Activated CD4-positive, alpha-beta T cell treated with anti-CD3 and anti-CD28 coated beads for 48 hours (primary cell): ENCODE measurements around the gene BTBD8.
A peak's percentile ranks its signal among the peaks of the same experiment; 100 is the strongest.

Experiments
- DNase-seq: peaks from one replicate; pipeline ENCODE4 v3.0.0-alpha.2; 2020

BTBD8 gene

DNA sequence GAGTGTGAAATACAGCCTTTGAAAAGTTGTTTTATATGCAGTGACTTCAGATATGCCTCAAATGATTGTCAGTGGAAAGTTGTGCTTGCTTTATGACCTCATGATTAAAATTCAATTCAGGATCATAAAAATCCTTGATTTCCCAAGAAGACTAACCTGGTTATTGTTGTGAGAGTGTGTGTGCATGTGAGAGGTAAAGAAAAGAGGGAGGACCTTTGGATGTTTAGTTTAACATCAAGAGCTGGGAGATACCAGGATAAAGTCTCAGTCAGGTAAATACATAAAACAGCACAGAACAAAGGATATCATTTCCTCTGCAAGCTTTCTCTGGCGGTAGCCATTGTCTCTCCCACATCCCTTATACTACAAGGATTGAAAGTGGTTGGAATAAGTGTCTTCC is 14.4 kb downstream of the BTBD8 start:
- DNase-seq, result no peak

GRCh38 chr1:92095874-92096273 is 15.7 kb downstream of the BTBD8 start:
- no peak for DNase-seq

GRCh38 chr1:92096317-92096716 is 16.2 kb downstream of the BTBD8 start:
- peak; percentile 23 for DNase-seq

- DNase-seq, result no peak
Measured at GRCh38 chr1:92105546-92106081, 25.5 kb downstream of the BTBD8 start.

DNA sequence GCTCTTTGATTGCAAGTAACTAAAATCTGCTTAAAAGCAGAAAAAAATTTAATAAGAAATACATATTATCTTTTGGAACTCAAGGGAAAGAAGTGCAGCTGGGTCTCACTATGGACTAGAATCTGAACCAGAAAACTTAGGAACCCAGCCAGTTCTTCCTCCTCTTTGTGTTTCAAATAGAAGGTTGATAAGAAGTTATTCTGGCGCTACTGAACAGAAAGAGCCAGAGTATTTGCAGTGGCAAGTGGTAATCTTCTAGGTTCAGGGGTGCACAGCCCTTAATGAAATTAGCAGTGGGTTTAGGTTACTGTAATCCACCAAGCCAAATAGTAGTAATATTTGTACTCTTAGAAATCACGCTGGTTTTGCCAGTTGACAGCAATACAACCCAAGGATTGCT is 28.5 kb downstream of the BTBD8 start:
- DNase-seq, result no peak

DNA sequence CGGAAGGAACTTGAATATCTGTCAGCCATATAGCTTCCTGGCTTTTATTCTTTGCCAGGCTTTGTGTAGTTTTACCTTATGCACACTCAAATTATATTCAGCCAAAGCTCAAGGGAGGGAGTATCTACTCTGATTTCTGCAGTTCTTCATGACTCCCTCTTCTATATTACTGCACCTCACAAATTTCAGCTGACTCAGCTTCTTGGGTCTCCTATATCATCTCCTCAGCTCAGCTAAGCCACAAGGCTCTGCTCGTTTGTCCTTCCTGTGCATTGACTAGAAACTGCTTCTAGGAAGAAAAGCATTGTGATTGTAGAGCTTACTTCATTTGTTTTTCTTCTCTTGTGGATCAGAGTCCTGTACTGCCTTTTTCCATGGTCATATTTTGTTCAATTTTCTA is 37.4 kb downstream of the BTBD8 start:
- no peak for DNase-seq

DNA sequence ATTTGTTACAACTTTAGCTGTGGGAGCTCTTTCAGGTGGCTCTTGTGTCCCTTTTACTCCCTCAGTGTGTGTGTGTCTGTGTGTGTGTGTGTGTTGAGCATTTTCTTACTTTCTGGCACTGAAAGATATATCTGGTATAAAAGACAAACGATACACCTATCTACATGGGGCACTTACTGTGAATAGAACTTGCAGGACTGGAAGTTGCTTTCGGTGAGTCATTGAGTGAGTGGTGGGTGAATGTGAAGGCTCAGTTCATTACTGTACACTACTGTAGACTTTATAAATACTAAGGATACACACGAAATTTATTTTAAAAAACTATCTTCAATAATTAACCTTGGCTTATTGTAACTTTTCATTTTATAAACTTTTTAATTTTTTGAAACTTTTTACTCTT is 38.7 kb downstream of the BTBD8 start:
- no peak for DNase-seq

- peak; percentile 7 for DNase-seq
Measured at GRCh38 chr1:92123868-92124267, 43.7 kb downstream of the BTBD8 start.

GRCh38 chr1:92125204-92125603 is 45.1 kb downstream of the BTBD8 start:
- DNase-seq, result no peak

DNA sequence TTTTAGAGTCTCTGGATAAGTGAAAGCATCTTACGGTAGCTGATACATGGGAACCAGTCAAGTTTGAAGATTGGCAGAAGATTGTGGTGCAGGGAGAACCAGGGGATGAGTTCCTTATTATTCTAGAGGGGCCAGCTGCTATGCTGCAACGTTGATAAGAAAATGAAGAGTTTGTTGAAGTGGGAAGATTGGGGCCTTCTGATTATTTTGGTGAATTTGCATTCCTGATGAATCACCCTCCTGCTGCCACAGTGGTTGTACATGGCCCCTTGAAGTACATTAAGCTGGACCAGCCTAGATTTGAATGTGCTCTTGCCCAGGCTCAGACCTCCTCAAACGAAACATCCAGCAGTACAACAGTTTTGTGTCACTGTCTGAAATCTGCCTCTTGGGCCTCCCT is 45.9 kb downstream of the BTBD8 start:
- no peak for DNase-seq

DNA sequence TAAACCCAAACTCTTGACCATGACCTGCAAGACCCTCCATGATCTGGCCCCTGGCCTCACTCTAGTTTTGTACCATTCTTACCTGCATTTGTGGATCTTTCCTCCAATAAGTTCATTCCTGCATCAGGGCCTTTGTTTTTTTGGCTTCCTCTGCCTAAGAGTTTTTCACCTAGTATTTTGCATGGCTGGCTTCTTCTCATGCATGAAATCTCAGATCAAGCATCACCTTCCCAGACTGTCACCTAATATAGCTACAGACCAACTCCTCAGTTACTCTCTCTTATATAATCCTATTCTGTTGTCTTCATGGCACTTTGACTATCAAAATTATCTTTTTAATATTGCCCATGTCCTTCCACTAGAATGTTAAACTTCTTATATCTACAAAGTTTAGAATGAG is 54.2 kb downstream of the BTBD8 start:
- no peak for DNase-seq

DNA sequence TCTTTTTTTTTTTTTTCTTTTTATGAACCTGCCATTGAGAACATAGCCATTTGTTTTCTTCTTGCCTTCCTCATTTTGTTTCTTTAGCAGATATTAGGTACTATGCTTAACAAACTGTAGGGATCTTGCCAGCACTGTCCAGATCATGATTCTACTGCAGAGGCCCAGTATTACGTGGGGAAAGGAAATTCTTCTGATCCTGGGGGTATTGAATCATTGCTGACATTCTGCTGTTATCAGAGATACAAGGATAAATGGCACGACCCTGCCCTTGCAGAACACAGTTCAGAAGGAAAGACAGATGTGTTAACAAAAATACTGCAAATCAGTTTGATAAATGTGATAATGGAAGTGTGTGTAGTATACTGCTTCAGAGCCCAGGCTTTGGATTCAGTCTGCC is 56.2 kb downstream of the BTBD8 start:
- no peak for DNase-seq

DNA sequence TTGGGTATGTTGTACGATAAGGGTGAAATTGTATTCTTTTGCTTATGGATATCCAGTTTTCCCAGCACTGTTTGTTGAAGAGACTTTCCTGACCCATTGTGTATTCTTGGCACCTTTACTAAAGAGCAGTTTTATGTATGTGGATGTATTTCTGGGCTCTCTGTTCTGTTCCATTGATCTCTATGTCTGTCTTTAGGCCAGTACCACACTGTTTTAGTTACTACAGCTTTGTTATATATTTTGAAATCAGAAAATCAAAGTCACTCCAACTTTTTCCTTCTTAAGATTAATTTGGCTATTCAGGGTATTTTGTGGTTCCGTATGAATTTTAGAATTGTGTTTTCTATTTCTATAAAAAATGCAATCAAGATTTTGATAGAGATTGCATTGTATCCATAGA is 74.8 kb downstream of the BTBD8 start:
- DNase-seq, result no peak

DNA sequence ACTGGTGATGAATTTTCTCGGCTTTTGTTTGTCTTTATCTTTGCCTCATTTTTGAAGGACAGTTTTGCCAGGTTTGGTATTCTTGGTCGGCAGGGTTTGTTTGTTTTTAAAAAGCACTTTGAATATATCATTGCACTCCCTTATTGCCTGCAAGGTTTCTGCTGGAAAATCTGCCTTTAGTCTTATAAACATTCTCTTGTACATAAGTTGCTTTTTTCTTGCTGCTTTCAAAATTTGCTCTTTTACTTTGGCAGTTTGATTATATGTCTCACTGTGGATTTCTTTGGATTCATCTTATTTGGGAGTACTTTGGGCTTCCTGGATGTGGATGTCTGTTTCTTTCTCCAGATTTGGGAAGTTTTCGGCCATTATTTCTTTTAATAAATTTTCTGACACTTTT is 79.4 kb downstream of the BTBD8 start:
- DNase-seq, result no peak

- no peak for DNase-seq
Measured at GRCh38 chr1:92165389-92165788, 85.2 kb downstream of the BTBD8 start.

- no peak for DNase-seq
Measured at GRCh38 chr1:92167151-92167550, 87.0 kb downstream of the BTBD8 start.

- no peak for DNase-seq
Measured at GRCh38 chr1:92168657-92169056, 88.5 kb downstream of the BTBD8 start.

DNA sequence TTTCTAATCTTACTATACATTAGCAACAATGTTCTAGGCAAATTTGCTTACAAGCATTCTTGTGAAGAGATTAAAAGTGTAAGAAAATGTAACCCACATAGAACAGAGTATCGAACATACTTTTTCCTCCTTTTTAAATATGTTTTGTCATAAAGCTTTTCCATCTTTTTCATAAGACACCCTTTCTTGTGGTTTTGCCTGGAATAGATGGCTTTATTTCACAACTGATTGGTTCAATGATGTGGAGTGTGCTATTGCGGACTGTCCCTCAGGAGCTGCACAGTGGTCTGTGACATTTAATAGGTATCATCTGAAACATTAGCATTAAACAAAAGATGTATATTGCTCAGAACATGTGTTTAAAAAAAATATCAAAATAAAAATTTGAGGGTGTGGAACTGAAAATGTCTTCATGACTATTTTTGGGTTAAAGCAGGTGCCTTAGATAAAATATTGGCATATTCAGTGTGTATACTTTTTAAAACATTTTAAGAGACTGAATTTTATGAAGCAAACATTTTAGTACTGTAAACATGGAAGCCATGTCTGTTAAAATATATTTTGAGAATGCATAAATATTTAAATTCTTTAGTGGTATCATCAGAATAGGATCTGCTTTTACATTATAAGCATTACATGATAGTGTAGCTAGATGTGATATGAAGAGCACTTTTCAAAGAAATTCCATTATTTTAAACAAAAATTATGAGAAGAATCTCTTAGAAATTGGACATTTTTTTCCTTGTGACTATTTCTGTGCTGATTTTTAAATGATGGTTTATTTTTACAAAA is 89.3 kb downstream of the BTBD8 start:
- no peak for DNase-seq

DNA sequence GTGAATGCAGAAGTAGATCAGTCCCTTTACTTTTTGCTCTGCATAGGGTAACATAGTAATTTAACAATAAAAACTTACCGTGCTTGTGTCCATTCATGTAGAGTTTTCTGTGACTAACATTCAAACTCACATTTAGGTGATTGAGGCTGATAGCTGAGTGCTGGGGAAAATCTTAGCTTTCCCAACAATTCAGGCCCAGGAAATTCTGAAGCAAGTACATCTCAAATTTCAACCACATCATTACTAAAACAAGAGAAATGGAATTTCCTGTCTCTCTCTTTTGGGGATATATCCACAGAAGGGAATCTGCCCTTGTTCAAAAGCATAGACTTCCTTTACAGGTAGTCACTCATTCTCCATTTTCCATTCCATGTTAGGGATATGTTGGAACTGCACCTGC is 104.5 kb downstream of the BTBD8 start:
- no peak for DNase-seq

GRCh38 chr1:92186081-92186480 is 105.9 kb downstream of the BTBD8 start:
- DNase-seq, result no peak

DNA sequence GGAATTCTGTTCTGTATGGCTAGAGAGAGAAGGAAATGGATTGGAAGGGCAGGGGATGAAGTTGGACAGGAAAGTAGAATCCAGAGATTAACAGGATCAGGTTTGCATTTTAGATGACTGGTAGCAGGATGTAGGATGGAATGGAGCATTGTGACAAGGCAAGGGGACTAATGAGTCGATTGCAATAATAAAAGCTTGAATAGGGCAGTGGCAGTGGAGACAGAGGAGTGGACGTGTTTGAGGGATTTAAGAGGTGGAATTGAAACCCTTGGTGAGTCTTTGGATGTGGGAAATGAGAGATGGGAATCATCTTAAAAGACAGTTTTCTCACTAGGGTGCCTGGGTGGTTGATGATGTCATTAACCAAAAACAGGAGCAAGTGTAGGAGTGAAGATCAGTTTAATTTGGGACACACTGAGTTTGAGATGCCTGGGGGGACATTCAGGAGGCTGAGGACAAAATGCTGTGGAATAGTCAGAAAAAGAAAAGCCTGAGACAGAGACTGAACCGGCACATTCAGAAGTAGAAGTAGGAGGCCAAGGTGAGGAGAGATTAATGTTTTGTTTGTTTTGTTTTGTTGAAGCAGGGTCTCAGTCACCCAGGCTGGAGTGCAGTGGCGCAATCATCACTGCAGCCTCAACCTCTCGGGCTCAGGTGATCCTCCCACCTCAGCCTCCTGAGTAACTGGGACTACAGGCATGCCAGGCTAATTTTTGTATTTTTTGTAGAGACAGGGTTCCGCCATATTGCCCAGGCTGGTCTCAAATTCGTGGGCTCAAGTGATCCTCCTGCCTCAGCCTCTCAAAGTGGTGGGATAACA is 108.5 kb downstream of the BTBD8 start:
- DNase-seq, result no peak

DNA sequence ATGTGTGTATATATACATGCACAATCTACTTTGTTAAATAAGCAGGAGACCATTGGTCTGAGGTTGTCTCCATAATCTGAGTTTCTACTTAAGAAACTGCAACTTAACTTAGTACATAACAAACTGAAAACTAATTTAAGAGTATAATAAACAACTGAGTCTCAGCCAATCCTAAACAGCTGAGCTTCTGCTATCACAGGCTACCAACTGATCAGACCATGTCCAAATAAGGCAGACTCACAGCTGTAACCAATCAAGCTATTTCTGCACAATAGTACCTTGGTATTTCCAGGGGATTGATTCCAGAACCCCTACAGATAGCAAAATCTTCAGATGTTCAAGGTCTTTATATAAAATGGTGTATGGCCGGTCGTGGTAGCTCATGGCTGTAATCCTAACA is 111.6 kb downstream of the BTBD8 start:
- no peak for DNase-seq

- no peak for DNase-seq
Measured at GRCh38 chr1:92192246-92192645, 112.1 kb downstream of the BTBD8 start.

- no peak for DNase-seq
Measured at GRCh38 chr1:92194511-92194910, 114.4 kb downstream of the BTBD8 start.
